BJ (cell line): ENCODE measurements around the gene NRP2. TPM values are rescaled to one million over a fixed set of nuclear protein-coding genes. Genes with fewer than 3 reads are reported as not detected.

Experiments
- CTCF ChIA-PET: fragments of 350-600 bp; formaldehyde crosslinking; extraction: SDS; loops from one replicate; lab custom pipeline; 2021; ENCODE audit warnings: antibody characterized with exemption, inconsistent platforms; lab: Yijun Ruan, JAX
- POLR2A ChIA-PET: fragments of 300-600 bp; sonication (Branson Sonifier 250); formaldehyde crosslinking; extraction: SDS; loops from one replicate; lab custom pipeline; 2021; ENCODE audit warnings: antibody characterized with exemption; lab: Charles Lee
- DNase-seq: peaks from one replicate; pipeline ENCODE4 v3.0.0-alpha.2; 2011; ENCODE audit warnings: low read depth
- H3K27me3 ChIP-seq: 2 replicates; pipeline ENCODE4 v1.6.0; 2011; ENCODE audit warnings: low read length; ENCODE audit not compliant: control insufficient read depth, insufficient read depth
- H3K36me3 ChIP-seq: 2 replicates; pipeline ENCODE4 v1.5.1; 2011; ENCODE audit warnings: low read length; ENCODE audit not compliant: control insufficient read depth, insufficient read depth
- H3K4me3 ChIP-seq: 2 replicates; pipeline ENCODE4 v1.5.1; 2011; ENCODE audit warnings: low read depth, mild to moderate bottlenecking, control low read depth, low read length
- CTCF ChIP-seq: IDR thresholded peaks from 2 replicates; pipeline ENCODE4 v1.5.1; 2011; ENCODE audit warnings: low read depth, mild to moderate bottlenecking, control low read depth, inconsistent platforms, low read length, moderate library complexity; ENCODE audit not compliant: insufficient read depth
- polyA plus RNA-seq: library from polyadenylated mRNA; depleted of rRNA; stranded (reverse); fragments of >200 nt; gene quantifications from 2 replicates; pipeline ENCODE4 v1.2.3, GENCODE V29; 2011

NRP2 gene
- polyA plus RNA-seq, 1 experiment: 19.7 TPM

GRCh38 chr2:205637779-205638503, 44.4 kb upstream of the NRP2 start:
- CTCF ChIA-PET: no interaction called here
- Histone ChIP-seq H3K36me3 (no peaks in the 10 kb centered on the region), H3K27me3 (peaks cover 2% of the 10 kb centered on the region; the same call in 1 of the 2 replicates), H3K4me3 (no peak overlapping the region)
- DNase-seq: no peak
- no peak for TF ChIP-seq CTCF
- POLR2A ChIA-PET: no interaction called here

- DNase-seq: no peak
- Histone ChIP-seq H3K27me3 (no peaks in the 10 kb centered on the region), H3K4me3 (no peak overlapping the region), H3K36me3 (no peaks in the 10 kb centered on the region)
- CTCF ChIA-PET: interaction anchor here (1.0 kb wide), 1 partner anchor 13 kb away, joined by 3 read pairs; no protein-coding TSS in a partner anchor
- POLR2A ChIA-PET: no interaction called here
- TF ChIP-seq CTCF: no peak
These were observed 41.6 kb upstream of the NRP2 start for GRCh38 chr2:205640716-205641115.

GRCh38 chr2:205642599-205643356, 39.5 kb upstream of the NRP2 start:
- Histone ChIP-seq H3K36me3 (no peaks in the 10 kb centered on the region), H3K4me3 (no peak overlapping the region), H3K27me3 (no peaks in the 10 kb centered on the region)
- TF ChIP-seq CTCF: no peak
- POLR2A ChIA-PET: interaction anchor here (0.7 kb wide), 1 partner anchor 1975 kb away, joined by 6 read pairs; no protein-coding TSS in a partner anchor
- CTCF ChIA-PET: no interaction called here
- DNase-seq: no peak

- POLR2A ChIA-PET: interaction anchor here (0.7 kb wide), 1 partner anchor 1974 kb away, joined by 6 read pairs; no protein-coding TSS in a partner anchor
- Histone ChIP-seq H3K4me3 (no peak overlapping the region), H3K36me3 (no peaks in the 10 kb centered on the region), H3K27me3 (no peaks in the 10 kb centered on the region)
- no peak for TF ChIP-seq CTCF
- DNase-seq: no peak
- CTCF ChIA-PET: no interaction called here
These were observed 38.9 kb upstream of the NRP2 start for GRCh38 chr2:205643391-205643885.

GRCh38 chr2:205644018-205644417, 38.3 kb upstream of the NRP2 start:
- no peak for TF ChIP-seq CTCF
- ChIA-PET CTCF (no interaction called here), POLR2A (interaction anchor here (0.5 kb wide), 1 partner anchor 192 kb away, joined by 3 read pairs; no protein-coding TSS in a partner anchor)
- DNase-seq: no peak
- no peaks in the 10 kb centered on the region for H3K36me3 ChIP-seq
- H3K4me3 ChIP-seq: no peak overlapping the region
- H3K27me3 ChIP-seq: no peaks in the 10 kb centered on the region
